HG02943 (cell line): ENCODE results near the gene TMEM131L.
"Not testable (repeated sequence)": the region's sequence is repeated elsewhere in the genome, so short reads cannot be mapped to it uniquely, and the experiment has no call there.

Experiments used
- ATAC-seq: cut with Tn5 transposase; IDR thresholded peaks from one replicate; pipeline ENCODE4 v1.9.1; 2021; ENCODE audit warnings: mild to moderate bottlenecking, low read depth, moderate library complexity; ENCODE audit not compliant: unreplicated experiment

Gene TMEM131L

GRCh38 chr4:153440475-153440874 is 25.7 kb upstream of the TMEM131L start:
- ATAC-seq, result no peak

GRCh38 chr4:153447175-153447905 is 18.8 kb upstream of the TMEM131L start:
- ATAC-seq, result no peak

GRCh38 chr4:153448003-153448731 is 18.0 kb upstream of the TMEM131L start:
- ATAC-seq, result no peak

DNA sequence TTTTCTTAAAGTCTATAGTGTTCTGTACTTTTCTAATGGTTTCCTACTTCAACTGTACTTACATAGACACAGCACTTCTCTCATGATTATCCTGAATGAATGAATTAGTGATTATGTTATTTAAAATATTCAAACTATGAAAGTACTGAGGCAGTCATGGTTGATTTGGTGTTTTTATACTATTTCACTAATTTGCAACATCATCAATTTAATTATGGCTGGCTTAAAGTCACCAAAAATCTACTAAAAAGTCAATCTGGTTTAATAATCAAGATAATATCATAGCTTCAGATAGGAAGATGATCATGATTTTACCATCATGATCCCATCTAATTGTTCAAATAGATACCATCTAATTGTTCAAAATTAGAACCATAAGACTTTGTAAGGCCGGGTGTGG is 16.8 kb upstream of the TMEM131L start:
- ATAC-seq, result no peak

DNA sequence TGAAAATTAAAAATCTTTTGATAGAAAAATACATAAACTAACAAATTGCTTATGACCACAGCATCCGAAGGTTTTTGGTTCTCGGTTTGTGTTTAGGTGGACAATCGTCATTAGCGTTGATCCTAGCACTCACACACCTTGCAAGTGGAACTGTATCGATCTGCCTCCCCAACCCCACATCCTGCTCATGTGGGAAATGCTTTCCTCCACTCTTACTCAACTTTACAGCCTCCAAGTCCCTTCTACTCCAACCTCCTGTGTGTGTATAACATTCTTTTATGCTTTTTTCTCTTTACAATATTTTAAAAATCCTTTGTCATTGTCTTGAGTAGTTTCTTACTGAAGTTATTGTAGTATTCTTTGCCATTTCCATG is 15.6 kb upstream of the TMEM131L start:
- ATAC-seq, result no peak

DNA sequence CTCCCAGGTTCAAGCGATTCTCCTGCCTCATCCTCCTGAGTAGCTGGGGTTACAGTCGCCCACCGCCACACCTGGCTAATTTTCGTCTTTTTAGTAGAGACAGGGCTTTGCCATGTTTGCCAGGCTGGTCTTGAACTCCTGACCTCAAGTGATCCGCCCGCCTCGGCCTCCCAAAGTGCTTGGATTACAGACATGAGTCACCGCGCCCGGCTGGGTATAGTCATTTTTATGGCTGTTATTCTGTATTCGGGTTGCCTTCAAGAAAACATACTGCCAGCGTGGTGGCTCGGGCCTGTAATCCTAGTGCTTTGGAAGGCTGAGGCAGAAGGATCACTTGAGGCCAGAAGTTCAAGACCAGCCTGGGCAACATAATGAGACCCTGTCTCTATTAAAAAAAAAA is 15.0 kb upstream of the TMEM131L start:
- ATAC-seq, result not testable (repeated sequence)

DNA sequence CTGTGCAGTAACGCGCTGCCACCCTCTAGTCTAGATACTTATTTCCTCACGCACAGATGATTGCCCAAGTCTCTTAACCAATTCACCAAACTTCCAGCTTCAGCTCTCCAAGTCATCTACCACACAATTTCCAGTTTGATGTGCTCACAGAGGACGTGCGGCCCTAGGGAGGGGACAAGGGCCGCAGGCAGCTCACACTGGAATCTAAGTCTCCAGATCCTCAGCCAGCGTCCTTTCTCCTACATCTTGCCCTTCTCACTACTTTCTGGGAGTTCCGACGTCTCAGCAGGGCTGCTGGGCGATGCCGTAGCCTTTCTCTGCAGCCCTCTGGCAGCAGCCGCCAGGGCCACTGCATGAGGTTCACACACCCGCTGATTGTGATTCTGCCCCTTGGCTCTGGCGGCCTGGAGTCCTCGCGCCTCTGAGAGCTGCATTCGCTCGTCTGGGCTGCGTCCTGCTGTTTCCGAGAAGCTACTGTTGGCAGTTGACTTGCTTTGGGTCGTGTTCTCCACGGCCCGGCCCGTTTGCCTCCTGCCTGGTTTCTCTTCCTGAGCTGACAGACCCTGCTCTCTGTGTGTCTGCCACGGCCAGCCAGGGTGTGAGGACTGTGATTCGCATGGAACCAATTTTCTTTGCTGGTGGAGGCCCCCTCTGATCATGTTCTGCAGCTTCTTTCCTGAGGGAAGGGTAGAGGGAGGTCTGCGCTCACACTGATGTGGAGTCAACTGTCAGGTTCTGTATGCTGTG is 14.1 kb upstream of the TMEM131L start:
- ATAC-seq, result no peak

DNA sequence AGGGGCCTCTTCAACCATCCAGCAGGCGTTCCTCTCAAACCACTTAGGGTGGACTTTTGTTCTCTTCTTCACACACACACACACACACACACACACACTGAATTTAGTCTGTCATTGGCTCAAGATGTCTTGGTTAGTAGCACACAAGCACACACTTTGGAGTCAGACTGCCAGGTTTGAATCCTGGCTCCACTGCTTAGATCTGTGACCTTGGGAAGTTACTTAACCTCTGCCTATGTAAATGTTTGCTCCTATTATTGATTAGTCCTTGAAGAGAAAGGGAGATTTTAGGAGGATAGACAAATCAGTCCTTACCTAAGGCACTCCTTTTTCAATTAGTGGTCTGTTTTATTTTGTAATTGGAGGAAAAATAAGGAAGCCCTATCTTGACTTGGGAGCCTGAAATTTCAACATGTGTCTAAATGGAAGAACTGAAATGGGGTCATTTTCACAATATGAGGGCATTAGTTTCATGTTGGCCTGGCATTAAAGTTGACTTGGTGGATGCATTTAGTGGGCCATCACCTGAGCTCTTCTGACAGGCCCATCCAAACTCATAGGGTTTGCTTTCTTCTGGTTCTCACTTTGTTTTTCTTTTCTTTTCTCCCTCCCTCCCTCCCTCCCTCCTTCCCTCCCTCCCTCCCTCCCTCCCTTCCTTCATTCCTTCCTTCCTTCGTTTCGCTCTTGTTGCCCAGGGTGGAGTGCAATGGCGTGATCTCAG is 13.3 kb upstream of the TMEM131L start:
- no peak for ATAC-seq

DNA sequence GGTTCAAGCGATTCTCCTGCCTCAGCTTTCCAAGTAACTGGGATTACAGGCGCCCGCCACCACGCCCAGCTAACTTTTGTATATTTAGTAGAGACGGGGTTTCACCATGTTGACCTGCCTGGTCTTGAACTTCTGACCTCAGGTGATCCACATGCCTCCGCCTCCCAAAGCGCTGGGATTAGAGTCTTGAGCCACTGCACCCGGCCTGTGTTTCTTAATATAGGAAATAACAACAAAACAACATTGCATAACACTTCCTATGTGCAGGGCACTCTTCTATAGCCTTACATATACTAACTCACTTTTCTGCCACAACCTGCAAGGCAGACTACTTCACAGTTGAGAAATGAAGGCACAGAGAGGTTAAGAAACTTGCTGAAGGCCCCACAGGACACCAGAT is 12.8 kb upstream of the TMEM131L start:
- no peak for ATAC-seq

DNA sequence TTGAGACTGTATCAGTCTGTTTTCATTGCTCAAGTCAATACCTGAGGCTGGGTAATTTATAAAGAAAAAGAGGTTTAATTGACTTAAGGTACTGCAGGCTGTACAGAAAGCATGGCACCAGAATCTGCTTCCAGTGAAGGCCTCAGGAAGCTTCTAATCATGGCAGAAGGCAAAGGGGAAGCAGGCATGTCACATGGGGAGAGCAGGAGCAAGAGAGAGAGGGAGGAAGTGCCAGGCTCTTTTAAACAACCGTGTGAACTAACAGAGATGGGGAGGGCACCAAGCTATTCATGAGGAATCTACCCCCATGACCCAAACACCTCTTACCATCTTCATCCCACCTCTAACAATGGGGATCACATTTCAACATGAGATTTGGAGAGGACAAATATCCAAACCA is 7.2 kb upstream of the TMEM131L start:
- ATAC-seq, result no peak

GRCh38 chr4:153461549-153461948 is 4.6 kb upstream of the TMEM131L start:
- ATAC-seq, result not testable (repeated sequence)

DNA sequence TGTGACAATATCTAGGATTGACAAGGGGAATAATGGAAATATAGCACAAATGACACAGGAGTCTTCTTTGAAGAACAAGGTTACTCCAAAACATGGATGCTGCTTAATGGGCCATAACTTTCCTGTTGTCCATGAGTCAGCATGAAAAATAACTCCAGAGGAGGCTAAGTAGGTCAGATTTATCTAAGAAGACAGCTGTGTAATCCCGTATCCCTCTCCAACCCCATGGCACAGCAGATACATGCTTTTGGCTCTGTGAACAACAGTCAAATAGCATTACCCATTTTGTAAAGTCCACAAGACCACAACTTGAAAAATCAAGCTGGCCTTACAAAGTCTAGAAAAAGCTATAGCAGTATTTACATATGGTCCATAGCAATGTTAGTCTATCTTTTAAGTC is 2.1 kb upstream of the TMEM131L start:
- no peak for ATAC-seq

DNA sequence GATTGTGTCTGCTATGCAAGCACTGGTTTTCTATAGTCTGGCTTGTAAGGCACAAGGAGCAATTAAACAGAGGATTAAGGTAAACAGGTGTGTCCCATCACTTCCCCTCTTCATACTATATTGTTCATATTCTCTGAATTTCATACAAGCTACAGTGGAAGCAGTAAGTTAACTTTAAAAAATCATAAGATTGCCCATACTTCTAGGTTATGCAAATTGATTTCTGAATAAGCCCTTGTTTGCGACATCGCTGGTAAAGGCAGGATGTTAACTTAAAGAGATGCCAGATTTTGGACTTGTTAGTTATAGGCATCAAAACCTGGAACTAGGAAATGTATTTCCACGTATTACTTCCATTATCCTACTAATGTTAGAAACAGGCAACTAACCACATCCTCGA is 1.0 kb upstream of the TMEM131L start:
- ATAC-seq, result no peak

GRCh38 chr4:153465615-153466080 is 512 bp upstream of the TMEM131L start:
- peak; percentile 11 for ATAC-seq

- peak; percentile 48 for ATAC-seq
These were observed 1.1 kb downstream of the TMEM131L start for GRCh38 chr4:153466949-153467896.

DNA sequence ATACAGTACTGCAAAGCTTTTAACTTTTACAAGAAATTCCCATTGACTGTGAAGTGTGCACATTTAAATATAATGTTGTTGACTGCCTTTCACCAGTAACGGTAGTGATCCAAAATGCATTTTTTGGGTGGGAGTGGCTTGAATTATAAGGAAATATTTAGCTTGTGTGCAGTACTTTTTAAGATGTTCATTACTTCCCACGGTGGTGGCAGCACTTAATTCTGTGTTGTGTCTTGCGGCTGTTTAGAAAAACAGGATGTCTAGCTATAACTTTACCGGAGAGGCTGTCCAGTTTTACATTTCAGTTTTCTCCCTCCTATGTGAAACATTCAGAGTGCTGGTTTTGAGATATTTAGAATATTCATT is 1.7 kb downstream of the TMEM131L start:
- ATAC-seq, result no peak

DNA sequence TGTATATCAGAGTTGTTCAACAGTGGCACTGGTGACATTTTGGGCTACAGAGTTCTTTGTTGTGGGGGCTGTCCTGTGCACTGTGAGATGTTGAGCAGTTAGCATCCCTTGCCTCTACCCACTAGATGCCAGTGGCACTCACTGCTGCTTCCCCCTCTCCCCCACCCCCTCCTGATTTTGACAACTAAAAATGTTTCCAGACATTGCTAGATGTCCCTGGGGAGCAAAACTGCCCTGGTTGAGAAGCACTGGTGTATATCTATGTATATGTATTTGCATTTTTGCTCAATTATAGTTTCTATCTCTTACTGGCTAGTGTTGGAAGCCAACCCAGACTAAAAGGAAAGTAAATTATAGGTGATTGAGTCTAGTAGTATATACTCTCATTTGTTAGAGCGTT is 2.4 kb downstream of the TMEM131L start:
- peak; percentile 23 for ATAC-seq

GRCh38 chr4:153469031-153469430 is 2.9 kb downstream of the TMEM131L start:
- ATAC-seq, result no peak

DNA sequence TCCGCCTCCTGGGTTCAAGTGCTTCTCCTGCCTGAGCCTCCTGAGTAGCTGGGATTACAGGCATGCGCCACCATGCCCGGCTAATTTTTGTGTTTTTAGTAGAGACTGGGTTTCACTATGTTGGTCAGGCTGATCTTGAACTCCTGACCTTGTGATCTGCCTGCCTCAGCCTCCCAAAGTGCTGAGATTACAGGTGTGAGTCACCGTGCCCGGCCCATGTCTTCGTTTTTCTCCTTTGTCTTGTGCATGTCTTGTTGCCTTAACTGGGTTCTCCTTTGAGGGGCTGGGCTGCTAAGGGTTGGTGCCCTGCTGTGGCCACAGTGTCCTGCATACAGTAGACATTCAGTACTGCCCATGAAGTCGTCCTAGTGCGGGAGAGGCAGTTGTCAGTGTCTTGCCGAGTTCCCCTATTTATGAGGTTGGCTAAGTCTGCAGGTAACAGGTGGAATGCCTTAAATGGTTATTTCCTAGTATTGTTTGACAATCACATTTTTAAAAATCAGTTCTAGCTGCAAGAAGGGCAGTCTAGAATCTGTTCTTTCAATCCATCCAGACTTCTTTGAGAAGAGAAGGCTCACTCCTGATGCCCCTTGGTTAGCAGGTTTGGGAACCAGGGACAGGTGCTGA is 5.0 kb downstream of the TMEM131L start:
- not testable (repeated sequence) for ATAC-seq
